Thyroid gland (tissue), 4 donors: ENCODE measurements around the gene KANK3. TPM values are rescaled to one million over a fixed set of nuclear protein-coding genes. Genes with fewer than 3 reads are reported as not detected.

ENCODE experiments used
- DNase-seq, 2 donors: peaks; one replicate each; pipeline ENCODE4 v3.0.0-alpha.2; 2019
- H3K27ac ChIP-seq, 3 donors: fragments of 200-600 bp; sonication (generic); 1 replicate in 2 of 3; 2 replicates in 1 of 3; pipeline ENCODE4 v1.5.1; 2016 to 2019; ENCODE audit warnings: mild to moderate bottlenecking in 1 of 3, moderate library complexity in 1 of 3
- H3K27me3 ChIP-seq: fragments of 200-600 bp; sonication (generic); one replicate; pipeline ENCODE4 v1.5.1; 2019
- H3K36me3 ChIP-seq, 2 donors: fragments of 200-600 bp; sonication (generic); one replicate each; pipeline ENCODE4 v1.5.1; 2016 to 2019
- H3K4me1 ChIP-seq, 2 donors: fragments of 200-600 bp; sonication (generic); one replicate each; pipeline ENCODE4 v1.5.1; 2017 to 2019
- H3K4me3 ChIP-seq, 3 donors: fragments of 200-600 bp; sonication (generic); replicated peaks in 1 of 3; 1 replicate in 2 of 3; 2 replicates in 1 of 3; pipeline ENCODE4 v1.5.1; 2016; ENCODE audit warnings: mild to moderate bottlenecking in 1 of 3
- H3K9me3 ChIP-seq: fragments of 200-600 bp; sonication (generic); one replicate; pipeline ENCODE4 v1.5.1; 2017
- CTCF ChIP-seq, 6 experiments: fragments of 200-600 bp in 3 of 6; fragments of 450-650 bp in 3 of 6; sonication (generic) in 3 of 6; IDR thresholded peaks; one replicate each; pipeline ENCODE4 v1.5.1; 2016 to 2019; ENCODE audit warnings: antibody characterized with exemption in 6 of 6, mild to moderate bottlenecking in 2 of 6, inconsistent platforms in 1 of 6, moderate library complexity in 1 of 6
- POLR2A ChIP-seq, 2 donors: fragments of 450-650 bp; IDR thresholded peaks; one replicate each; pipeline ENCODE4 v1.6.1; 2017; ENCODE audit warnings: antibody characterized with exemption in 2 of 2, mild to moderate bottlenecking in 2 of 2, moderate library complexity in 1 of 2
- WGBS, 2 donors: methylation state at CpG; one replicate each; pipeline ENCODE4 v1.1.5; 2017; 5-methylcytosine and 5-hydroxymethylcytosine counted together
- intact Hi-C: fragments of 100-400 bp; cut with DNase I; formaldehyde crosslinking; loops from one replicate; pipeline ENCODE4 v1.15.1; 2023
- total RNA-seq, 4 donors: library from RNA; depleted of rRNA; stranded (reverse); fragments of >200 nt; gene quantifications; one replicate each; pipeline ENCODE4 v1.2.3, GENCODE V29; 2016

KANK3 gene
- total RNA-seq, 4 donors from 2014 or later = 21.1 to 49.7 (median 30.5) TPM

GRCh38 chr19:8307965-8308866, 34.8 kb downstream of the KANK3 start, which contains the start of gene CD320:
CD320 (minus strand) TSS chr19:8308358; CDS start chr19:8308290, 68 bp downstream.
- WGBS, 2 donors = 0 to 1% methylated on average over 28 to 30 of the region's 63 CpGs
- TF ChIP-seq CTCF (IDR thresholded peaks at IDR 0.05) (no peak), POLR2A (IDR thresholded peaks at IDR 0.05) (peak in 1 of 2 donors; percentile 58)
- H3K9me3 ChIP-seq = no peaks in the 10 kb centered on the region
- intact Hi-C loops = no loop called here
- peaks cover 9 to 11% of the 10 kb centered on the region in 2 donors for H3K36me3 ChIP-seq
- peaks cover 17% of the 10 kb centered on the region in 2 donors for H3K4me1 ChIP-seq
- DNase-seq = peak; percentile 90 to 93
- H3K4me3 ChIP-seq = peak within 1 kb of the TSS in 2 of 3 donors; percentile 11 to 49
- peak within 1 kb of the TSS in 1 of 3 donors; percentile 16 for H3K27ac ChIP-seq
- H3K27me3 ChIP-seq = no peaks in the 10 kb centered on the region

GRCh38 chr19:8307400-8307964, 35.6 kb downstream of the KANK3 start:
- intact Hi-C loops = no loop called here

GRCh38 chr19:8306235-8307054, 36.6 kb downstream of the KANK3 start:
- H3K4me3 ChIP-seq = no peak overlapping the region
- intact Hi-C loops = no loop called here
- H3K9me3 ChIP-seq = no peaks in the 10 kb centered on the region
- H3K36me3 ChIP-seq = peaks cover 6 to 11% of the 10 kb centered on the region in 2 donors
- DNase-seq = no peak
- no peak overlapping the region for H3K27ac ChIP-seq
- TF ChIP-seq CTCF (IDR thresholded peaks at IDR 0.05) (no peak), POLR2A (IDR thresholded peaks at IDR 0.05) (no peak)
- H3K27me3 ChIP-seq = no peaks in the 10 kb centered on the region
- H3K4me1 ChIP-seq = peaks cover 17% of the 10 kb centered on the region in 2 donors
- WGBS, 2 donors = 77 to 88% methylated on average over 14 to 15 of the region's 17 CpGs

More at GRCh38 chr19:8307400-8307964, 35.6 kb downstream of the KANK3 start:
- Histone ChIP-seq H3K4me1 (peaks cover 17% of the 10 kb centered on the region in 2 donors), H3K27ac (peak overlapping the region in 1 of 3 donors; percentile 16), H3K27me3 (no peaks in the 10 kb centered on the region), H3K4me3 (peak overlapping the region in 2 of 3 donors; percentile 11 to 49), H3K36me3 (peaks cover 6 to 11% of the 10 kb centered on the region in 2 donors), H3K9me3 (no peaks in the 10 kb centered on the region)
- TF ChIP-seq POLR2A (IDR thresholded peaks at IDR 0.05) (no peak), CTCF (IDR thresholded peaks at IDR 0.05) (no peak)
- peak in 1 of 2 donors; percentile 31 for DNase-seq
- 5 to 14% methylated on average over 23 to 24 of the region's 24 CpGs for WGBS, 2 donors

- intact Hi-C loops = no loop called here
- Histone ChIP-seq H3K27me3 (no peaks in the 10 kb centered on the region), H3K4me3 (no peak overlapping the region), H3K9me3 (no peaks in the 10 kb centered on the region), H3K4me1 (peaks cover 17% of the 10 kb centered on the region in 2 donors), H3K27ac (no peak overlapping the region), H3K36me3 (peaks cover 4% of the 10 kb centered on the region in 2 donors)
- TF ChIP-seq CTCF (IDR thresholded peaks at IDR 0.05) (no peak), POLR2A (IDR thresholded peaks at IDR 0.05) (no peak)
- 69 to 78% methylated on average over 4 of the region's 4 CpGs for WGBS, 2 donors
- DNase-seq = no peak
Measured at GRCh38 chr19:8305798-8306197, 37.3 kb downstream of the KANK3 start.
